Transverse colon (tissue), 3 donors: ENCODE measurements around the gene AKR1A1.

Experiments
- POLR2A ChIP-seq: fragments of 450-650 bp; IDR thresholded peaks from one replicate; pipeline ENCODE4 v1.6.1; 2016; ENCODE audit warnings: antibody characterized with exemption, mild to moderate bottlenecking, moderate library complexity
- TF ChIP-seq, protein P1 (sequence below), 5 experiments: fragments of 200-600 bp in 3 of 5; fragments of 450-650 bp in 2 of 5; sonication (generic) in 3 of 5; IDR thresholded peaks; 1 replicate in 2 of 5; 2 replicates in 3 of 5; pipeline ENCODE4 v1.5.1; 2016 to 2017; ENCODE audit warnings: antibody characterized with exemption in 5 of 5, inconsistent platforms in 3 of 5, mild to moderate bottlenecking in 2 of 5, moderate library complexity in 1 of 5

- TF ChIP-seq, protein P1, sequence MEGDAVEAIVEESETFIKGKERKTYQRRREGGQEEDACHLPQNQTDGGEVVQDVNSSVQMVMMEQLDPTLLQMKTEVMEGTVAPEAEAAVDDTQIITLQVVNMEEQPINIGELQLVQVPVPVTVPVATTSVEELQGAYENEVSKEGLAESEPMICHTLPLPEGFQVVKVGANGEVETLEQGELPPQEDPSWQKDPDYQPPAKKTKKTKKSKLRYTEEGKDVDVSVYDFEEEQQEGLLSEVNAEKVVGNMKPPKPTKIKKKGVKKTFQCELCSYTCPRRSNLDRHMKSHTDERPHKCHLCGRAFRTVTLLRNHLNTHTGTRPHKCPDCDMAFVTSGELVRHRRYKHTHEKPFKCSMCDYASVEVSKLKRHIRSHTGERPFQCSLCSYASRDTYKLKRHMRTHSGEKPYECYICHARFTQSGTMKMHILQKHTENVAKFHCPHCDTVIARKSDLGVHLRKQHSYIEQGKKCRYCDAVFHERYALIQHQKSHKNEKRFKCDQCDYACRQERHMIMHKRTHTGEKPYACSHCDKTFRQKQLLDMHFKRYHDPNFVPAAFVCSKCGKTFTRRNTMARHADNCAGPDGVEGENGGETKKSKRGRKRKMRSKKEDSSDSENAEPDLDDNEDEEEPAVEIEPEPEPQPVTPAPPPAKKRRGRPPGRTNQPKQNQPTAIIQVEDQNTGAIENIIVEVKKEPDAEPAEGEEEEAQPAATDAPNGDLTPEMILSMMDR (IDR thresholded peaks at IDR 0.05): no peak
- no peak for TF ChIP-seq POLR2A
Observed at GRCh38 chr1:45551684-45552083, 1.1 kb downstream of the AKR1A1 start.
